Endothelial cell of umbilical vein (primary cell): Measurements from ENCODE around the gene WDR27. TPM values are rescaled to one million over a fixed set of nuclear protein-coding genes. Genes with fewer than 3 reads are reported as not detected.

Experiments used
- BruUV-seq: library from RNA; stranded (reverse); fragments of 400-500 nt; replicated peaks from 2 replicates; lab custom pipeline; 2021; lab: Mats Ljungman, UMichigan
- CTCF ChIA-PET: fragments of 300-600, 350-600 bp; sonication (Branson Sonifier 250); formaldehyde crosslinking; loops from one replicate; lab custom pipeline; 2021; ENCODE audit warnings: antibody characterized with exemption, inconsistent platforms; lab: Charles Lee
- POLR2A ChIA-PET: fragments of 300-600, 350-600 bp; sonication (Branson Sonifier 250); formaldehyde crosslinking; loops from one replicate; lab custom pipeline; 2021; ENCODE audit warnings: antibody characterized with exemption, inconsistent platforms; lab: Charles Lee
- DNase-seq: peaks from one replicate; pipeline ENCODE4 v3.0.0-alpha.2; 2011; ENCODE audit warnings: low read depth, low spot score
- FAIRE-seq: peaks from 2 replicates; lab custom pipeline; 2011; peaks lifted over from hg19 to GRCh38; lab: Jason Lieb, UNC
- H2AFZ ChIP-seq: 2 replicates; pipeline ENCODE4 v1.6.0; 2012; ENCODE audit warnings: low read depth, low read length, control low read depth, inconsistent platforms
- H3K27ac ChIP-seq: 2 replicates; pipeline ENCODE4 v1.5.1; 2011; ENCODE audit warnings: low read depth, mild to moderate bottlenecking, control low read depth, low read length, moderate library complexity; ENCODE audit not compliant: insufficient read depth
- H3K27me3 ChIP-seq, 2 experiments: 2 replicates each; pipeline versions ENCODE4 v1.6.0 to v1.6.1; 2011; ENCODE audit warnings: low read length in 2 of 2, mixed read lengths in 1 of 2; ENCODE audit not compliant: control insufficient read depth in 2 of 2, insufficient read depth in 2 of 2
- H3K36me3 ChIP-seq, 2 experiments: 2 replicates in 1 of 2; 3 replicates in 1 of 2; pipeline ENCODE4 v1.5.1; 2011; ENCODE audit warnings: low read length in 2 of 2, mild to moderate bottlenecking in 1 of 2, moderate library complexity in 1 of 2; ENCODE audit not compliant: control insufficient read depth in 2 of 2, insufficient read depth in 2 of 2; ENCODE audit errors: extremely low read depth in 1 of 2
- H3K4me1 ChIP-seq: 3 replicates; pipeline ENCODE4 v1.5.1; 2011; ENCODE audit warnings: mild to moderate bottlenecking, low read length; ENCODE audit not compliant: control insufficient read depth, insufficient read depth; ENCODE audit errors: extremely low read depth
- H3K4me2 ChIP-seq: 2 replicates; pipeline ENCODE4 v1.6.1; 2011; ENCODE audit warnings: low read length, control low read depth, mixed read lengths; ENCODE audit not compliant: insufficient read depth
- H3K4me3 ChIP-seq, 3 experiments: fragments of 200-600 bp in 1 of 3; sonication (generic), shearing (Covaris generic) in 1 of 3; replicated peaks in 1 of 3; 2 replicates each; pipeline ENCODE4 v1.5.1; 2011 to 2016; ENCODE audit warnings: control low read depth in 3 of 3, low read length in 3 of 3, mild to moderate bottlenecking in 2 of 3, inconsistent platforms in 1 of 3, low read depth in 1 of 3, moderate library complexity in 1 of 3; ENCODE audit not compliant: insufficient read depth in 1 of 3
- H3K79me2 ChIP-seq: 2 replicates; pipeline ENCODE4 v1.6.0; 2012; ENCODE audit warnings: low read length, inconsistent platforms; ENCODE audit not compliant: control insufficient read depth, insufficient read depth
- H3K9ac ChIP-seq: replicated peaks from 2 replicates; pipeline ENCODE3; 2011; ENCODE audit warnings: low read length, control low read depth; ENCODE audit not compliant: insufficient read depth; ENCODE audit errors: extremely low read depth
- H3K9me1 ChIP-seq: replicated peaks from 3 replicates; pipeline ENCODE4 v1.6.0; 2011; ENCODE audit warnings: mild to moderate bottlenecking, low read length; ENCODE audit not compliant: control insufficient read depth, insufficient read depth; ENCODE audit errors: extremely low read depth
- H3K9me3 ChIP-seq: replicated peaks from 2 replicates; pipeline ENCODE4 v1.5.1; 2012; ENCODE audit warnings: low read length, inconsistent platforms; ENCODE audit not compliant: control insufficient read depth, insufficient read depth
- H4K20me1 ChIP-seq: replicated peaks from 2 replicates; pipeline ENCODE3; 2011; ENCODE audit warnings: mild to moderate bottlenecking, low read length; ENCODE audit not compliant: control insufficient read depth, insufficient read depth; ENCODE audit errors: extremely low read depth
- CTCF ChIP-seq, 2 donors: IDR thresholded peaks; 1 replicate in 1 of 2; 2 replicates in 1 of 2; pipeline ENCODE4 v1.5.1; 2011; ENCODE audit warnings: low read length in 2 of 2, mild to moderate bottlenecking in 2 of 2, moderate library complexity in 2 of 2, control low read depth in 1 of 2, inconsistent platforms in 1 of 2, low read depth in 1 of 2; ENCODE audit not compliant: insufficient read depth in 1 of 2; ENCODE audit errors: extremely low read depth in 1 of 2
- FOS ChIP-seq: IDR thresholded peaks from 2 replicates; pipeline ENCODE4 v1.6.1; 2011; ENCODE audit warnings: mild to moderate bottlenecking, low read length, moderate library complexity, borderline replicate concordance; ENCODE audit not compliant: insufficient read depth
- JUN ChIP-seq: IDR thresholded peaks from 2 replicates; pipeline ENCODE4 v1.6.1; 2011; ENCODE audit warnings: borderline replicate concordance, low read depth; ENCODE audit not compliant: insufficient read length, insufficient read depth
- MYC ChIP-seq: IDR thresholded peaks from one replicate; pipeline ENCODE4 v1.6.1; 2011; ENCODE audit warnings: mild to moderate bottlenecking, low read depth, low read length
- POLR2A ChIP-seq: IDR thresholded peaks from 2 replicates; pipeline ENCODE4 v1.6.1; 2012; ENCODE audit warnings: low read depth, mild to moderate bottlenecking, control low read depth, low read length
- POLR2AphosphoS5 ChIP-seq: IDR thresholded peaks from 2 replicates; pipeline ENCODE4 v1.6.1; 2012; ENCODE audit warnings: low read depth, mild to moderate bottlenecking, control low read depth, low read length, moderate library complexity; ENCODE audit not compliant: insufficient read depth
- dilution Hi-C: fragments of 300-500 bp; cut with MboI; formaldehyde crosslinking; loops from one replicate; pipeline ENCODE4 v1.15.0; 2019; ENCODE audit warnings: low sequenced_read_pairs; ENCODE audit not compliant: extremely low pct_ligation_motif_present
- intact Hi-C: fragments of 100-400 bp; cut with micrococcal nuclease; formaldehyde crosslinking; loops from one replicate; pipeline ENCODE4 v1.10.0; 2022
- polyA plus RNA-seq, 4 experiments: library from polyadenylated mRNA; depleted of rRNA in 3 of 4; stranded (reverse) in 3 of 4; unstranded in 1 of 4; fragments of >200 nt; gene quantifications; 2 replicates each; pipeline versions ENCODE4 v1.2.1 to v1.2.3, GENCODE V29; 2011 to 2012; ENCODE audit warnings: missing spikeins in 1 of 4
- total RNA-seq: library from RNA; stranded (reverse); gene quantifications from 2 replicates; pipeline ENCODE4 v1.2.3, GENCODE V29; 2021
- TF ChIP-seq, protein P1 (sequence below): IDR thresholded peaks from 2 replicates; pipeline ENCODE4 v1.6.1; 2011; ENCODE audit not compliant: insufficient read depth, insufficient read length

WDR27 gene
- total and polyA plus RNA-seq, 2 donors (not counting 3 experiments of a cell fraction or from before 2014, with no cell fraction given) = 60.1 to 69.7 TPM

DNA sequence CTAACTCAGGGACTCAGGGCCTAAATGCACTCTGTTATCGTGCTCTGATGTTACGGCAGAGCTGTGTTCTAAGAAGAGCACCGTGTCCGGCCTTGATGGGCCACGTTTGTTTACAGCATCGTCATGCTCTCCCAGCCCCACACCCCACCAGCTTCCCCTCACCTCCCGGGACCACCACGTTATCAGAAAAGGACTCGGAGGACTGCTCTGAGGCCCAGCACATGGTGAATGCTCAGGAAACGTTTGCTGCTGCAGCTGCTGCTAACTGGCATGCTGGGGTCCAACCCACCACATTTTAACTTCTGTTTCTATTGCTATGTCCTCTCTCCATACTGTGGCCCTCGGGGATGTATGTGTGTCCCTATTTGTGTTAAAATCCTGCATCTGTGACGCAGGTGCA lies 50.3 kb downstream of the WDR27 start:
- no peak overlapping the region for H3K27ac ChIP-seq
- intact Hi-C loops (loop anchor here (10.0 kb wide), 1 partner anchor 227 kb away; no protein-coding TSS in a partner anchor), dilution Hi-C loops (no loop called here)
- H3K4me1 ChIP-seq = no peaks in the 10 kb centered on the region
- H3K79me2 ChIP-seq = no peaks in the 10 kb centered on the region
- FAIRE-seq (no peak), DNase-seq (no peak)
- H3K9ac ChIP-seq = no peak overlapping the region
- H3K9me3 ChIP-seq = no peaks in the 10 kb centered on the region
- POLR2A ChIA-PET = no interaction called here
- no peak overlapping the region for H2AFZ ChIP-seq
- no peaks in the 10 kb centered on the region for H3K9me1 ChIP-seq
- BruUV-seq = no TSS peak
- H3K36me3 ChIP-seq = peaks cover 0 to 4% of the 10 kb centered on the region in 2 experiments
- no peaks in the 10 kb centered on the region for H4K20me1 ChIP-seq
- H3K4me3 ChIP-seq = no peak overlapping the region
- no peak overlapping the region for H3K4me2 ChIP-seq
- H3K27me3 ChIP-seq = no peaks in the 10 kb centered on the region
- no peak for TF ChIP-seq MYC
- no peak for TF ChIP-seq JUN
- TF ChIP-seq CTCF (IDR thresholded peaks at IDR 0.05; ENCODE audit: extremely low read depth in 1 of 2, insufficient read depth in 1 of 2, low read depth in 1 of 2, low read length in 2 of 2) = no peak
- no peak for TF ChIP-seq POLR2AphosphoS5
- no peak for TF ChIP-seq FOS
- TF ChIP-seq POLR2A = no peak
- TF ChIP-seq, protein P1, sequence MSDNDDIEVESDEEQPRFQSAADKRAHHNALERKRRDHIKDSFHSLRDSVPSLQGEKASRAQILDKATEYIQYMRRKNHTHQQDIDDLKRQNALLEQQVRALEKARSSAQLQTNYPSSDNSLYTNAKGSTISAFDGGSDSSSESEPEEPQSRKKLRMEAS = no peak
- CTCF ChIA-PET = no interaction called here
